Body of pancreas (tissue), 4 donors: Measurements from ENCODE around the gene BORCS6.

Source experiments
- CTCF ChIP-seq, 7 experiments: fragments of 450-650 bp in 4 of 7; fragments of 200-600 bp in 3 of 7; sonication (generic) in 3 of 7; IDR thresholded peaks; one replicate each; pipeline ENCODE4 v1.5.1; 2016 to 2019; ENCODE audit warnings: antibody characterized with exemption in 7 of 7
- POLR2A ChIP-seq, 3 donors: fragments of 450-650 bp; IDR thresholded peaks; one replicate each; pipeline ENCODE4 v1.6.1; 2016; ENCODE audit warnings: antibody characterized with exemption in 3 of 3, mild to moderate bottlenecking in 2 of 3

GRCh38 chr17:8173056-8173870, 16.7 kb downstream of the BORCS6 start:
- TF ChIP-seq CTCF (IDR thresholded peaks at IDR 0.05), result peak in 2 of 7 experiments; percentile 12 to 15
- TF ChIP-seq POLR2A (IDR thresholded peaks at IDR 0.05), result peak; percentile 99 to 100 (median 100)
